ENCODE measurements around the gene MYEOV.
A peak's percentile ranks its signal among the peaks of the same experiment; 100 is the strongest.

MYEOV gene

DNA sequence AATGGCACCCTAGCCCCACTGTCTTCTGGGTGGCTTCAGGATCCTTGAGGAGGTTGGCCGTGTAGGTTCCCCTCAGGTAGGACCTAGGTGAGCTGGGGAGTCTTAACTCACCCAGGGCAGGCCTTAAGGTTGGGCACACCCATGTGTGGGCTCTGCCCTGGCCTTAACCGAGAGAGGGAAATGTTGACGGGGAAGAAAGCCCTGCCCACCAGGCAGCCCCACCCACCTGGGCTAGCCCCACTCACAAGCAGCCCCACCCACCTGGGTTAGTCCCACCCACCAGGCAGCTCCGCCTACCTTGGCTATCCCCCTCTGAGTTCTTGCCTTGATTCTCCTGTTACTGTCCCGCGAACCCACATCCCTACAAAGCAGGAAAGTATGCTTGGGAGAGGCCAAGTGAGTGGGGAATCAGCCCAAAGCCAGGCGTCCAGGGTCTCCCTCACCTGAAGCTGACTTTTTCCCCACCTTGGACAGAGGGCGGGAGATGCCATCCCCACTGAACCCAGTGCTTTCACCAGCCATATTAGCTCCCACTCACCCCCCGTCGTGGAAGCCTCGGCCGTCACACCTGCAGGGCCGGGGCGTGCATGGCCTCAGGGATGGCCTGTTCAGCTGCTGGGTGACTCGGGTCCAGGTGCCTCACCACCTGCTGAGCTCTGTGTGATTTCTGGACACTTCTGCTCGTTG is at the start of gene MYEOV:
MYEOV (plus strand) TSS at position 337 of the 687 bp plus-strand sequence. CDS start 1,200 bp downstream, outside the sequence.
- Histone ChIP-seq H3K9me3 (ENCODE audit: insufficient read depth, low read length) (no peaks in the 10 kb centered on the region), H2AFZ (ENCODE audit: low read depth, low read length, severe bottlenecking) (no peak within 1 kb of the TSS), H3F3A (ENCODE audit: insufficient read depth) (peaks cover 8% of the 10 kb centered on the region; the same call in 1 of the 2 replicates), H3K27me3 (ENCODE audit: low read length) (no peaks in the 10 kb centered on the region), H3K4me3 (ENCODE audit: insufficient read depth, low read length, poor library complexity, severe bottlenecking) (no peak within 1 kb of the TSS), H4K20me1 (ENCODE audit: low read depth, low read length) (no peaks in the 10 kb centered on the region), H3K27ac (ENCODE audit: low read depth, low read length) (0 out of 2 replicates have a peak within 1 kb of the TSS, but pooled peaks have one; percentile 13), H3K79me2 (ENCODE audit: insufficient read depth, low read length) (no peaks in the 10 kb centered on the region), H3K9me2 (replicated peaks; ENCODE audit: insufficient read depth, low read length) (no peaks in the 10 kb centered on the region), H3K36me3 (ENCODE audit: low read length) (no peaks in the 10 kb centered on the region), H3K4me2 (ENCODE audit: low read depth, low read length, poor library complexity, severe bottlenecking) (no peak within 1 kb of the TSS), H3K9ac (ENCODE audit: low read length) (no peak within 1 kb of the TSS)
- no peak for TF ChIP-seq EZH2phosphoT487 (conservative IDR thresholded peaks at IDR 0.05; ENCODE audit: low read length)
- TF ChIP-seq, protein P1, sequence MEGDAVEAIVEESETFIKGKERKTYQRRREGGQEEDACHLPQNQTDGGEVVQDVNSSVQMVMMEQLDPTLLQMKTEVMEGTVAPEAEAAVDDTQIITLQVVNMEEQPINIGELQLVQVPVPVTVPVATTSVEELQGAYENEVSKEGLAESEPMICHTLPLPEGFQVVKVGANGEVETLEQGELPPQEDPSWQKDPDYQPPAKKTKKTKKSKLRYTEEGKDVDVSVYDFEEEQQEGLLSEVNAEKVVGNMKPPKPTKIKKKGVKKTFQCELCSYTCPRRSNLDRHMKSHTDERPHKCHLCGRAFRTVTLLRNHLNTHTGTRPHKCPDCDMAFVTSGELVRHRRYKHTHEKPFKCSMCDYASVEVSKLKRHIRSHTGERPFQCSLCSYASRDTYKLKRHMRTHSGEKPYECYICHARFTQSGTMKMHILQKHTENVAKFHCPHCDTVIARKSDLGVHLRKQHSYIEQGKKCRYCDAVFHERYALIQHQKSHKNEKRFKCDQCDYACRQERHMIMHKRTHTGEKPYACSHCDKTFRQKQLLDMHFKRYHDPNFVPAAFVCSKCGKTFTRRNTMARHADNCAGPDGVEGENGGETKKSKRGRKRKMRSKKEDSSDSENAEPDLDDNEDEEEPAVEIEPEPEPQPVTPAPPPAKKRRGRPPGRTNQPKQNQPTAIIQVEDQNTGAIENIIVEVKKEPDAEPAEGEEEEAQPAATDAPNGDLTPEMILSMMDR (IDR thresholded peaks at IDR 0.05; ENCODE audit: insufficient read depth, low read length, poor library complexity, severe bottlenecking), result no peak

DNA sequence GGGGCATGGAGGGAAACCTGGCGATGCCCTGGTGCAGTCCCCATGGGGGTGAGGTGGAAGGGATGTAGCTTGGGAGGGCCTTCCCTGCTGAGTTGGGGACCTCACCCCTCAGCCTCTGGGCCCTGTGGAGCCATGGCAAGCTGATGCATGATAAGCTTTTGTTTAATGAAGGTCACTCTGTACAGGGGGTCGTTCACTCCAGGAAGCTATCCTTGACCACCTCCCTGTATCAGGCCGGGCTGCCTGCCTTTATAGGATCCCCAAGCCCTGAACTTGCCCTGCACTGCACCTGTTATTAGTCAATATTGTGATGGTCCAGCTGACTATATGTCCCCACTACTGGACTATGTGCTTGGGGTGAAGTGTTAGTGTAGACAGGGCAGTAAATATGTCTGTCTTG is 49.7 kb upstream of the MYEOV start:
- no peaks in the 10 kb centered on the region for H3K27me3 ChIP-seq (ENCODE audit: low read length)
- no peaks in the 10 kb centered on the region for H4K20me1 ChIP-seq (ENCODE audit: low read depth, low read length)
- H3K9me2 ChIP-seq (replicated peaks; ENCODE audit: insufficient read depth, low read length), result no peaks in the 10 kb centered on the region
- H2AFZ ChIP-seq (ENCODE audit: low read depth, low read length, severe bottlenecking), result no peak overlapping the region
- no peak overlapping the region for H3K9ac ChIP-seq (ENCODE audit: low read length)
- H3K79me2 ChIP-seq (ENCODE audit: insufficient read depth, low read length), result no peaks in the 10 kb centered on the region
- no peaks in the 10 kb centered on the region for H3K36me3 ChIP-seq (ENCODE audit: low read length)
- no peaks in the 10 kb centered on the region for H3K9me3 ChIP-seq (ENCODE audit: insufficient read depth, low read length)
- TF ChIP-seq, protein P1 (IDR thresholded peaks at IDR 0.05; ENCODE audit: insufficient read depth, low read length, poor library complexity, severe bottlenecking), result no peak
- TF ChIP-seq EZH2phosphoT487 (conservative IDR thresholded peaks at IDR 0.05; ENCODE audit: low read length), result no peak
- no peak overlapping the region for H3K4me3 ChIP-seq (ENCODE audit: insufficient read depth, low read length, poor library complexity, severe bottlenecking)
- no peak overlapping the region for H3K27ac ChIP-seq (ENCODE audit: low read depth, low read length)
- H3K4me2 ChIP-seq (ENCODE audit: low read depth, low read length, poor library complexity, severe bottlenecking), result no peak overlapping the region
- H3F3A ChIP-seq (ENCODE audit: insufficient read depth), result no peaks in the 10 kb centered on the region

DNA sequence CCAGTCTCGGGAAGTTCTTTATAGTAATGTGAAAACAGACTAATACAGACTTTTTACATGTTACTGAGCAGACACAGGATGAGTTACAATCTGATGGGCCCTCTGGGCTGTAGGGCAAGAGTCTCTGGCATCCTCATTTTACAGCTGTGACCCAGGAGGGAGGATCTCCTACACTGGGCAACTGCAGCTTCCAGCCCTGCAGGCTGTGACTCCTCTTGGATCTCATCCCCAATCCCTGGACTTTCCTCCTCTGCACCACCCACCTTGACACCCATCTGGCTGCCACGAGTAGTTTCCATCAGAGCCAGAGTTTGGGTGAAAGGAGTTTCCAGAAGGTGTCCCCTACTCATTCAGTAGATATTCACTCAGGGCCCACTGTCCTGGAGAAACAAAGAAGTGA is 48.9 kb upstream of the MYEOV start:
- Histone ChIP-seq H4K20me1 (ENCODE audit: low read depth, low read length) (no peaks in the 10 kb centered on the region), H3K27me3 (ENCODE audit: low read length) (no peaks in the 10 kb centered on the region), H3K9me2 (replicated peaks; ENCODE audit: insufficient read depth, low read length) (no peaks in the 10 kb centered on the region), H2AFZ (ENCODE audit: low read depth, low read length, severe bottlenecking) (no peak overlapping the region), H3K9ac (ENCODE audit: low read length) (no peak overlapping the region), H3K4me2 (ENCODE audit: low read depth, low read length, poor library complexity, severe bottlenecking) (no peak overlapping the region), H3F3A (ENCODE audit: insufficient read depth) (no peaks in the 10 kb centered on the region), H3K79me2 (ENCODE audit: insufficient read depth, low read length) (no peaks in the 10 kb centered on the region), H3K36me3 (ENCODE audit: low read length) (no peaks in the 10 kb centered on the region), H3K9me3 (ENCODE audit: insufficient read depth, low read length) (no peaks in the 10 kb centered on the region), H3K27ac (ENCODE audit: low read depth, low read length) (no peak overlapping the region), H3K4me3 (ENCODE audit: insufficient read depth, low read length, poor library complexity, severe bottlenecking) (no peak overlapping the region)
- TF ChIP-seq EZH2phosphoT487 (conservative IDR thresholded peaks at IDR 0.05; ENCODE audit: low read length), result no peak
- TF ChIP-seq, protein P1 (IDR thresholded peaks at IDR 0.05; ENCODE audit: insufficient read depth, low read length, poor library complexity, severe bottlenecking), result no peak
